HEK293T (cell line): ENCODE measurements around the gene JAG1.

Experiments used
- ELF4 ChIP-seq: fragments of 450-650 bp; IDR thresholded peaks from 2 replicates; pipeline ENCODE4 v1.6.1; 2017; ENCODE audit warnings: antibody characterized with exemption
- FOXA1 ChIP-seq: fragments of 450-650 bp; IDR thresholded peaks from 2 replicates; pipeline ENCODE4 v1.6.1; 2016; ENCODE audit warnings: mild to moderate bottlenecking
- FOXK2 ChIP-seq: fragments of 450-650 bp; IDR thresholded peaks from 2 replicates; pipeline ENCODE4 v1.6.1; 2016; ENCODE audit warnings: mild to moderate bottlenecking
- FOXM1 ChIP-seq: fragments of 450-650 bp; IDR thresholded peaks from 2 replicates; pipeline ENCODE4 v1.6.1; 2017; ENCODE audit warnings: mild to moderate bottlenecking, borderline replicate concordance
- HDGF ChIP-seq: fragments of 450-650 bp; IDR thresholded peaks from 2 replicates; pipeline ENCODE4 v1.6.1; 2017; ENCODE audit warnings: antibody characterized with exemption, borderline replicate concordance
- LEF1 ChIP-seq: fragments of 450-650 bp; IDR thresholded peaks from 2 replicates; pipeline ENCODE4 v1.6.1; 2017; ENCODE audit warnings: mild to moderate bottlenecking, borderline replicate concordance
- NFRKB ChIP-seq: fragments of 450-650 bp; IDR thresholded peaks from 2 replicates; pipeline ENCODE4 v1.6.1; 2016; ENCODE audit warnings: mild to moderate bottlenecking, moderate library complexity
- PKNOX1 ChIP-seq: fragments of 450-650 bp; IDR thresholded peaks from 2 replicates; pipeline ENCODE4 v1.6.1; 2016
- SUZ12 ChIP-seq: fragments of 450-650 bp; IDR thresholded peaks from 2 replicates; pipeline ENCODE4 v1.6.1; 2016; ENCODE audit warnings: mild to moderate bottlenecking
- ZNF384 ChIP-seq: fragments of 450-650 bp; IDR thresholded peaks from 2 replicates; pipeline ENCODE4 v1.6.1; 2016

DNA sequence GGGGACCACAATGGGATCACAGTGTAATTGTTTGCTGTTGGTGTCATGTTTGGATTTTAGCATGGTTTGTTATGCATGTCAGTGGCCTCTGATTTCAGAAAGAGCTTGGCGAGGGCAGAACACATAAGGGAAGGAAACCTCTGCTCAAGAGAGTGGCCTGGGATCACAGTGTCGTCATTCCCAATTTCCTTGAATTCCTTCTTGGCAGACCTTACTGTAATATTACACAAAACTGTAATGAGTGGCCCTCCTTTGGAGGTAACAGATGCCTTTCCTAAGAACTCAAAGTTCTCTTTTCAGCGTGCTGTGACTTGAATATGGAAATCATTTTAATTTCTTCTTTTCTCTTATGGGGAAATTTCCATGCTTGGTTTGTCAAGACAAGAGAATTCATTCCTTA is 46.9 kb downstream of the JAG1 start:
- no peak for TF ChIP-seq ELF4
- no peak for TF ChIP-seq HDGF
- TF ChIP-seq ZNF384: no peak
- TF ChIP-seq FOXM1: no peak
- no peak for TF ChIP-seq NFRKB
- no peak for TF ChIP-seq PKNOX1
- TF ChIP-seq FOXK2: no peak
- TF ChIP-seq FOXA1: no peak
- TF ChIP-seq SUZ12: no peak
- no peak for TF ChIP-seq LEF1
